ENCODE data around the gene EPHA4. TPM values are rescaled to one million over a fixed set of nuclear protein-coding genes. Genes with fewer than 3 reads are reported as not detected.

Gene EPHA4
- total RNA-seq (2022; extraction: Qiagen RNA extraction; ENCODE audit: low read depth), result 0.56 to 1.3 TPM (median 0.78 TPM) in 5 replicates

GRCh38 chr2:221572219-221572820, at the start of gene EPHA4:
Gene EPHA4 (minus strand): TSS chr2:221572304. CDS start chr2:221572248, 56 bp downstream.

Data from A549 treated with CpdA at 1 μM for 4 hours (cell line).